Osteocyte (in vitro differentiated cells): ENCODE measurements around the gene METTL25B. TPM values are rescaled to one million over a fixed set of nuclear protein-coding genes. Genes with fewer than 3 reads are reported as not detected.
A peak's percentile ranks its signal among the peaks of the same experiment; 100 is the strongest.

Source experiments
- DNase-seq: peaks from one replicate; pipeline ENCODE4 v3.0.0; 2021; ENCODE audit warnings: mixed read lengths; ENCODE audit not compliant: unreplicated experiment; ENCODE audit errors: extremely low spot score
- H3K27ac Mint-ChIP-seq: one replicate; pipeline ENCODE4 v1.8.0; 2021; ENCODE audit warnings: mild to moderate bottlenecking, mixed read lengths; ENCODE audit not compliant: unreplicated experiment
- H3K27me3 Mint-ChIP-seq: one replicate; pipeline ENCODE4 v1.8.0; 2021; ENCODE audit warnings: mixed read lengths; ENCODE audit not compliant: unreplicated experiment
- H3K36me3 Mint-ChIP-seq: one replicate; pipeline ENCODE4 v1.8.0; 2021; ENCODE audit warnings: mixed read lengths; ENCODE audit not compliant: unreplicated experiment
- H3K4me1 Mint-ChIP-seq: one replicate; pipeline ENCODE4 v1.8.0; 2021; ENCODE audit warnings: mixed read lengths; ENCODE audit not compliant: unreplicated experiment
- H3K4me3 Mint-ChIP-seq: one replicate; pipeline ENCODE4 v1.8.0; 2021; ENCODE audit warnings: mild to moderate bottlenecking, moderate library complexity, mixed read lengths; ENCODE audit not compliant: unreplicated experiment
- H3K9me3 Mint-ChIP-seq: one replicate; pipeline ENCODE4 v1.8.0; 2021; ENCODE audit warnings: mixed read lengths; ENCODE audit not compliant: unreplicated experiment
- long read RNA-seq: library from polyadenylated mRNA; unstranded; transcript quantifications from one replicate; pipeline ENCODE4 v2.0.0, GENCODE V29; 2021
- total RNA-seq: library from RNA; stranded (reverse); gene quantifications from 2 replicates; pipeline ENCODE4 v1.2.1, GENCODE V29; 2021
- TF ChIP-seq, protein P1 (sequence below): fragments of 200-600 bp; sonication (generic); IDR thresholded peaks from 2 replicates; pipeline ENCODE4 v1.5.0; 2021; ENCODE audit warnings: antibody characterized with exemption, mild to moderate bottlenecking, moderate library complexity

The METTL25B gene
- 21.3 and 24.1 TPM in 2 replicates for total RNA-seq
- long read RNA-seq, transcript RRNAD1-201 (8 exons, 2,254 nt) = major isoform, 7 of 15 reads
- long read RNA-seq, partial matches to known transcripts = 0 of 15 reads
- long read RNA-seq, other reads (novel, unspliced or antisense) = 6 of 15 reads

DNA sequence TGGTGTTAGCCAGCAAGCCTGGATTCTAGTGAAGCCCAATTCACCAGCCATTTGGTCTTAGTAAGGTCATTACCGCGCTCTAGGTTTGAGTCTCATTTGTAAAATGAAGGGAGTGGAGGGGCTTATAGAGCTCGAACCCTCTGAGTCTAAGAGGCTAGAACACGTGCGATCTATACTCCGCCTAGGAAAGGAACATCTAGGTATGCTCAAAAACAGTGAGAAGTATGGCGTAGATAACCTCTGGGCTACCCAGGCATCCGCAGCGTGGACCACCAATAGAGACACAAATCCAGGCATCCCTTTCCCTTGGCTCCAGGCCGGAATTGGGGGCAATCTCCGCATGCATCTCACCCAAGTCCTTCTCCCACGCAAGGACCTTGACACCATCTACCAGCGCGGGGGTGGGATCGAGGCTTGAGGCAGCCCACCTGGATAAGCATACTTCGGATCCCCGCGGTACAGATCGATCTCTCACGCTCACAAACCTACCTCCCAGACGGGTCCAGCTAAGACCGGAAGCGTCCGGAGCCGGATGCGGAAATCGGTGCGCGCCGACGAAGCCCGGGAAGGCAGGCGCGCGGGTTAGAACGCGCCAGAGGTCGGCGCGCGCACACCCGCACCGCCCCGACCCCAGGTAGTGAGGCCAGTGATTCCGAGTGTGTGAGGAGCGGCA is at the start of gene METTL25B:
Gene METTL25B, plus strand, starts transcription at position 544 of the 673 bp plus-strand sequence. CDS start 636 bp downstream, outside the sequence.
- H3K4me1 Mint-ChIP-seq = peaks cover 13% of the 10 kb centered on the region
- H3K27me3 Mint-ChIP-seq = no peaks in the 10 kb centered on the region
- H3K27ac Mint-ChIP-seq = peak within 1 kb of the TSS; percentile 97
- DNase-seq = peak; percentile 92
- TF ChIP-seq, protein P1, sequence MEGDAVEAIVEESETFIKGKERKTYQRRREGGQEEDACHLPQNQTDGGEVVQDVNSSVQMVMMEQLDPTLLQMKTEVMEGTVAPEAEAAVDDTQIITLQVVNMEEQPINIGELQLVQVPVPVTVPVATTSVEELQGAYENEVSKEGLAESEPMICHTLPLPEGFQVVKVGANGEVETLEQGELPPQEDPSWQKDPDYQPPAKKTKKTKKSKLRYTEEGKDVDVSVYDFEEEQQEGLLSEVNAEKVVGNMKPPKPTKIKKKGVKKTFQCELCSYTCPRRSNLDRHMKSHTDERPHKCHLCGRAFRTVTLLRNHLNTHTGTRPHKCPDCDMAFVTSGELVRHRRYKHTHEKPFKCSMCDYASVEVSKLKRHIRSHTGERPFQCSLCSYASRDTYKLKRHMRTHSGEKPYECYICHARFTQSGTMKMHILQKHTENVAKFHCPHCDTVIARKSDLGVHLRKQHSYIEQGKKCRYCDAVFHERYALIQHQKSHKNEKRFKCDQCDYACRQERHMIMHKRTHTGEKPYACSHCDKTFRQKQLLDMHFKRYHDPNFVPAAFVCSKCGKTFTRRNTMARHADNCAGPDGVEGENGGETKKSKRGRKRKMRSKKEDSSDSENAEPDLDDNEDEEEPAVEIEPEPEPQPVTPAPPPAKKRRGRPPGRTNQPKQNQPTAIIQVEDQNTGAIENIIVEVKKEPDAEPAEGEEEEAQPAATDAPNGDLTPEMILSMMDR = no peak
- H3K9me3 Mint-ChIP-seq = no peaks in the 10 kb centered on the region
- no peak within 1 kb of the TSS for H3K4me3 Mint-ChIP-seq
- H3K36me3 Mint-ChIP-seq = peaks cover 15% of the 10 kb centered on the region

DNA sequence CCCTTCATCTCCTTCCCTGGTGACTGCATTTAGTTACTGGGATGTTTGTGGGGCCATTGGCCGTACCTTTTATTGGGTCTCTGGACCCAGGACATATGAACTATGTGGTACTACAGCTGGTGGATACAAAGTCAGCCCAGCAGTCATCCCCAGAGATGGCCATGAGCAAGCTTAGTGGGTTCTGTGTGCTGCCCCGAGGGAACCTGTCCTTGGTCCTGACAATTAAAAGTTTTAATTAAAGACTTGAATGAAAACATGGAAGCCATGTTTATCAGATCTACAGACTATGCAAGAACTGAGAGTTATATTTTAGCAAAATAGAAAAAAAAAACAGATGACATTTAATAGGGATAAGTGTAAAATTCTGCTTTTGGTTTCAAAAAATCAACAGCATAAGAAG is 48.2 kb upstream of the METTL25B start:
- DNase-seq = no peak
- H3K4me1 Mint-ChIP-seq = peaks cover 24% of the 10 kb centered on the region
- no peaks in the 10 kb centered on the region for H3K36me3 Mint-ChIP-seq
- TF ChIP-seq, protein P1 = no peak
- no peaks in the 10 kb centered on the region for H3K9me3 Mint-ChIP-seq
- H3K27ac Mint-ChIP-seq = no peak overlapping the region
- peaks cover 40% of the 10 kb centered on the region for H3K27me3 Mint-ChIP-seq
- H3K4me3 Mint-ChIP-seq = no peak overlapping the region

DNA sequence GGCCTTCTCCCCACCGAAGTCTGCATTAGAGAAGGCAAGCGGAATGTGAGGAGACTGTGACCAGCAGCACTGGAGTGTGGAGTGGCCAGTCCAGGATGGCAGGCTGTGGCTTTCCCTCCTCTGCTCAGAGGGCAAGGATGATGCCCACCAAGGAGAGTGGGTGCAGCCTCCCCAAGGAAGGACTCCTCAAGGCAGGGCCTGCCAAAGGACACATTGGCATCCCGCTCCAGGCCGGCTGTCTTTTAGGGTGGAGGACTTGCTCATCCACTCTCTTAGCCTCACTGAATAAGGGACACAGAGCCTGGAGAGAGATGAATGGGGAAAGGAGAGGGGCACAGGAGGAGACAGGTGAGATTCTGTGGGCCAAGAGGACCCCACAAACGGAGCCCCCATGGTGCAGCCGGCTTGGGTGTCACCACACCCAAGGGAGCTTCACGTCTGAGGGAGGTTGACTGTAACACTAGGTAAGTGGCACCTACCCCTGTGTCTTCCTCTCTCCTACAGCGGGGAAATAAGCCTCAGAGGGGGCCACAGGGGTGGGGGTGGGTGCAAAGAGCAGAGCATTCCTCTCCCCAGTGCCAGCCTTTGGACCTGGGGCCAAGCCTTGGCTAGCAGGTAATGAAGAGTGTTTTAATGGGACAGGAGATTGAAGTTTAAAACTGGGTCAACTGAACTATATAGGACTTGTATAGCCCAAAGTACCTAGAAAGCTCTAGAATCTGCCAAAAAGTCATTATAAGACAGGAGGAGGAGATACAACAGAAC is 46.9 kb upstream of the METTL25B start:
- no peak overlapping the region for H3K4me3 Mint-ChIP-seq
- peaks cover 13% of the 10 kb centered on the region for H3K4me1 Mint-ChIP-seq
- no peaks in the 10 kb centered on the region for H3K36me3 Mint-ChIP-seq
- no peaks in the 10 kb centered on the region for H3K9me3 Mint-ChIP-seq
- TF ChIP-seq, protein P1 = no peak
- DNase-seq = no peak
- H3K27me3 Mint-ChIP-seq = peaks cover 40% of the 10 kb centered on the region
- no peak overlapping the region for H3K27ac Mint-ChIP-seq

GRCh38 chr1:156682166-156682890 is 45.9 kb upstream of the METTL25B start:
- Mint-ChIP-seq H3K36me3 (no peaks in the 10 kb centered on the region), H3K4me1 (peaks cover 10% of the 10 kb centered on the region), H3K9me3 (no peaks in the 10 kb centered on the region), H3K4me3 (no peak overlapping the region), H3K27ac (no peak overlapping the region), H3K27me3 (peaks cover 40% of the 10 kb centered on the region)
- TF ChIP-seq, protein P1 = peak; percentile 20
- DNase-seq = no peak
